ENCODE results near the gene OBSCN. TPM values are rescaled to one million over a fixed set of nuclear protein-coding genes. Genes with fewer than 3 reads are reported as not detected.
A peak's percentile ranks its signal among the peaks of the same experiment; 100 is the strongest.
"Not testable (repeated sequence)": the region's sequence is repeated elsewhere in the genome, so short reads cannot be mapped to it uniquely, and the experiment has no call there.

The OBSCN gene
- total RNA-seq, 2 experiments from 2014 or later: 14.3 to 14.9 TPM

DNA sequence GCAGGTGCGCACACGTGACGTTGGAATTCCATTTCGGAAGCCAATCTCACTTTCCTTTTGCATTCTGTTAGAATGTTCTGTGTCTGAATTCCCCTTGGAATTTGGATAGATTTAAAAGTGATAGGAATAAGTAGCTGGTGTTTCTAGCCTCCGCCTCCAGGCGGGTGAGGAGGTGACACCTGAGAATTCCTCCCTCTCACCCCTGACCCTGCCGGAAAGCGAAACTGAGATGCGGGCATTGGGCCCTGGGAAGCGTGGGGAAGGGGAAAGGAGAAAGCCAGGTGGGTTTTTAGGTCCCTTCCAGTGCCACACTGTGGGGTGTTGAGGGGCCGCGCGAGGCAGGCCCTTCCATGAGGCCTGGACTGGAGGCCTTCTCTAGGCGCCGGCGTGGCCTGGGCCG, 61.6 kb downstream of the OBSCN start:
- H3K4me3 Mint-ChIP-seq; intact Hi-C loops (cut with micrococcal nuclease); H3K36me3 Mint-ChIP-seq; H3K27ac Mint-ChIP-seq; POLR2A ChIA-PET; H3K4me1 Mint-ChIP-seq (ENCODE audit: low read depth); H3K27me3 Mint-ChIP-seq; H3K9me3 Mint-ChIP-seq; DNase-seq; CTCF ChIA-PET: not testable (repeated sequence)

DNA sequence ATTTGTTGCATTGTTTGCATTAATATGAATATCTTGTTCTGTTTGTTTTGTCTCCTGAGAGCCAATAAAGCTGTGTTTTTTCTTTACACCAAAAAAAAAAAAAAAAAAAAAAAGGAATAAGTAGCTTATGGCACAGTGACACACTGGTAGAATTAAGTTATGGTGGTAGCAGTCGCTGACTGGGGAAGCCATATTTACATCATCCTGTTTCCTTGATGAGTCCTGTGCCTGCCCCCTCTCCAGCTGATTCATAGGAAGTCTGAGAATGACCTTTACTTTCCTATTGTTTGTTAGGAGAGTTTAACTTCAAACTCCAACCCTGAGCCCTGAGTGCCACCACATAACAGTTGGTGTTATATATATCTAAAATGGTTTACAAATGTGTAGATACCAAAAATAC, 62.2 kb downstream of the OBSCN start:
- Mint-ChIP-seq H3K4me1 (ENCODE audit: low read depth) (peaks cover 9% of the 10 kb centered on the region), H3K9me3 (no peaks in the 10 kb centered on the region), H3K4me3 (no peak overlapping the region), H3K27ac (no peak overlapping the region), H3K36me3 (no peaks in the 10 kb centered on the region), H3K27me3 (no peaks in the 10 kb centered on the region)
- ChIA-PET CTCF (no interaction called here), POLR2A (no interaction called here)
- intact Hi-C loops (cut with micrococcal nuclease): no loop called here
- DNase-seq: no peak

DNA sequence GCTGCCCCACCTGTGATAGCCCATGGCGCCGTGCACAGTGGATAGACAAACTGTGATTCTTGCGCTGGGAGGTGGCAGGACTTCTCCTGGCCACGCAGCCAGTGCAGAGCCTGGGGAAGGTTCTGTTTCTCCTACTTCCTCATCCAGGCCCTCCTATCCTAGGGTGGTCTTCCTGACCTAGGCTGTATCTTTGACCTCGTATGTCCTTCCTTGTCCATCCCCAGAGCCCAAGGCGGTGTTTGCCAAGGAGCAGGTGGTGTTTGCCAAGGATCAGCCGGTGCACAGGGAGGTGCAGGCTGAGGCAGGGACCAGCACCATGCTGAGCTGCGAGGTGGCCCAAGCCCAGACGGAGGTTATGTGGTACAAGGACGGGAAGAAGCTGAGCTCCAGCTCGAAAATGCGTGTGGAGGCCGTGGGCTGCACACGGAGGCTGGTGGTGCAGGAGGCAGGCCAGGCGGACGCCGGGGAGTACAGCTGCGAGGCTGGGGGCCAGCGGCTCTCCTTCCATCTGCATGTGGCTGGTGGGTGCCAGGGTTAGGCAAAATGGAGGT, 63.9 kb downstream of the OBSCN start:
- ChIA-PET CTCF (interaction anchor here (0.6 kb wide), 1 partner anchor 86 kb away, joined by 3 read pairs; no protein-coding TSS in a partner anchor), POLR2A (no interaction called here)
- no peak overlapping the region for H3K4me3 Mint-ChIP-seq

DNA sequence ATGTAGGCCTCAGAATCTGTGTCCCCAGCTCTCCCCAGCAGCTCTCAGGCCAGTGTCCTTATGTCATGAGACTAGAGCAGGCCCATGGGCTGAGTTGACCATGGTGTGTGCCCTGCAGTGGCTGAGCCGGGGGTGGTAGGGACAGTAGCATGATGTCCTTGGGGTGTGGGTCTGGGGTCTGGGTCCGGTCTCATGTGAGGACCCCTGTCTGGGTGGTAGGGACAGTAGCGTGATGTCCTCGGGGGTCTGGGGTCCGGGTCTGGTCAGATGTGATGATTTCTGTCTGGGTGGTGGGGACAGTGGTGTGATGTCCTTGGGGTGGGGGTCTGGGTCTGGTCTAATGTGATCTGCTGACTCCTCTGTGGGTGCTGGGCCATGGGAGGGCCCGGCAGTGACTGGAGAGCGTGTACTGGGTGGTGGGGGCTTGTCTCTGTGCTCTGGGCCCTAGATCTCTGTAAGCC, 64.5 kb downstream of the OBSCN start:
- ChIA-PET POLR2A (no interaction called here), CTCF (no interaction called here)
- intact Hi-C loops (cut with micrococcal nuclease): no loop called here
- Mint-ChIP-seq H3K9me3 (no peaks in the 10 kb centered on the region), H3K4me3 (no peak overlapping the region), H3K27me3 (no peaks in the 10 kb centered on the region), H3K27ac (no peak overlapping the region), H3K36me3 (no peaks in the 10 kb centered on the region), H3K4me1 (ENCODE audit: low read depth) (peaks cover 10% of the 10 kb centered on the region)
- no peak for DNase-seq

More for the DNA sequence above, 63.9 kb downstream of the OBSCN start:
- Mint-ChIP-seq H3K4me1 (ENCODE audit: low read depth) (peaks cover 10% of the 10 kb centered on the region), H3K36me3 (no peaks in the 10 kb centered on the region), H3K27me3 (no peaks in the 10 kb centered on the region), H3K9me3 (no peaks in the 10 kb centered on the region), H3K27ac (no peak overlapping the region)
- DNase-seq: no peak
- intact Hi-C loops (cut with micrococcal nuclease): no loop called here

DNA sequence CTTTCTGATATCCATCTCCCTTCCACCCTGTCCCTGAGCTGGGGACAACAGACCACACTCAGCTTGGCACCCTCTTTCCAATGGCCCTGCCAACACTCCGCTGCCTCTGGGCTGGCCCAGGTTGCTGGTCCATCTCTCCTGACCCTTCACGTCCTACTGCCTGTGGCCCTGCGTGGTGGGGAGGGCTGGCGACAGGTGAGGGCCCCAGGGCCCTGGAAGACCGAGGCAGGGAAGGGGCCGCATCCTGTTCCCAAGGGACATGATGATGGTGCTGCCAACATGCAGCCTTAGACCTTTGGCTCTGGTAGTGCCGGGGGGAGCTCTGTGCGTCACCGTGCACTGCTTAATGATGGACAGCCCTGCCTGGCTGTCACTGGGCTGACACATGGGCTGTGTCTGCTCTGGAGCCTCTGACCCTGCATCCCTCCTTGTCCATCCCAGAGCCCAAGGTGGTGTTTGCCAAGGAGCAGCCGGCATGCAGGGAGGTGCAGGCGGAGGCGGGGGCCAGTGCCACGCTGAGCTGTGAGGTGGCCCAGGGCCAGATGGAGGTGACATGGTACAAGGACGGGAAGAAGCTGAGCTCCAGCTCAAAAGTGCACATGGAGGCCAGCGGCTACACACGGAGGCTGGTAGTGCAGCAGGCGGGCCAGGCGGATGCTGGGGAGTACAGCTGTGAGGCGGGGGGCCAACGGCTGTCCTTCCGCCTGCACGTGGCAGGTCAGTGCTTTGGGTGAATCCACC, 65.2 kb downstream of the OBSCN start:
- Mint-ChIP-seq H3K27ac (no peak overlapping the region), H3K9me3 (no peaks in the 10 kb centered on the region), H3K4me3 (no peak overlapping the region), H3K4me1 (ENCODE audit: low read depth) (peaks cover 10% of the 10 kb centered on the region), H3K36me3 (no peaks in the 10 kb centered on the region), H3K27me3 (no peaks in the 10 kb centered on the region)
- ChIA-PET CTCF (no interaction called here), POLR2A (interaction anchor here (1.0 kb wide), 1 partner anchor 184 kb away, joined by 3 read pairs; a partner anchor contains a TSS)
- no peak for DNase-seq
- intact Hi-C loops (cut with micrococcal nuclease): no loop called here

DNA sequence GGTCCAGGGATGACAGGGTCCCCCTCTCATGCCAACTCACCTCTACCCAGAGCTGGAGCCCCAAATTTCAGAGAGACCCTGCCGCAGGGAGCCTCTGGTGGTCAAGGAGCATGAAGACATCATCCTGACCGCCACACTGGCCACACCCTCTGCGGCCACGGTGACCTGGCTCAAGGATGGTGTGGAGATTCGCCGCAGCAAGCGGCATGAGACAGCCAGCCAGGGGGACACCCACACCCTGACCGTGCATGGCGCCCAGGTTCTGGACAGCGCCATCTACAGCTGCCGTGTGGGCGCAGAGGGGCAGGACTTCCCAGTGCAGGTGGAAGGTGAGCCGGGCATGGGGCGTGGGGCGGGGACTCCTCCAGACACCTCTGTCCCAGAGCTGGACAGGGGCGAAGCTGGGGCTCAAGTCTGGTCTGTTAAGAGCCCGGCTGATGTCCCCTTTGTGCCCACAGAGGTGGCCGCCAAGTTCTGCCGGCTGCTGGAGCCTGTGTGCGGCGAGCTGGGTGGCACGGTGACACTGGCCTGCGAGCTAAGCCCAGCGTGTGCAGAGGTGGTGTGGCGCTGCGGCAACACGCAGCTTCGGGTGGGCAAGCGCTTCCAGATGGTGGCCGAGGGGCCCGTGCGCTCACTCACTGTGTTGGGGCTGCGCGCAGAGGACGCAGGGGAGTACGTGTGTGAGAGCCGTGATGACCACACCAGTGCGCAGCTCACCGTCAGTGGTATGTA, 66.0 kb downstream of the OBSCN start:
- H3K36me3 Mint-ChIP-seq: no peaks in the 10 kb centered on the region
- H3K9me3 Mint-ChIP-seq: no peaks in the 10 kb centered on the region
- CTCF ChIA-PET: no interaction called here
- no peak overlapping the region for H3K4me3 Mint-ChIP-seq
- POLR2A ChIA-PET: interaction anchor here (1.0 kb wide), 1 partner anchor 183 kb away, joined by 3 read pairs; a partner anchor contains a TSS
- peaks cover 10% of the 10 kb centered on the region for H3K4me1 Mint-ChIP-seq (ENCODE audit: low read depth)
- intact Hi-C loops (cut with micrococcal nuclease): no loop called here
- H3K27ac Mint-ChIP-seq: no peak overlapping the region
- H3K27me3 Mint-ChIP-seq: no peaks in the 10 kb centered on the region
- no peak for DNase-seq

DNA sequence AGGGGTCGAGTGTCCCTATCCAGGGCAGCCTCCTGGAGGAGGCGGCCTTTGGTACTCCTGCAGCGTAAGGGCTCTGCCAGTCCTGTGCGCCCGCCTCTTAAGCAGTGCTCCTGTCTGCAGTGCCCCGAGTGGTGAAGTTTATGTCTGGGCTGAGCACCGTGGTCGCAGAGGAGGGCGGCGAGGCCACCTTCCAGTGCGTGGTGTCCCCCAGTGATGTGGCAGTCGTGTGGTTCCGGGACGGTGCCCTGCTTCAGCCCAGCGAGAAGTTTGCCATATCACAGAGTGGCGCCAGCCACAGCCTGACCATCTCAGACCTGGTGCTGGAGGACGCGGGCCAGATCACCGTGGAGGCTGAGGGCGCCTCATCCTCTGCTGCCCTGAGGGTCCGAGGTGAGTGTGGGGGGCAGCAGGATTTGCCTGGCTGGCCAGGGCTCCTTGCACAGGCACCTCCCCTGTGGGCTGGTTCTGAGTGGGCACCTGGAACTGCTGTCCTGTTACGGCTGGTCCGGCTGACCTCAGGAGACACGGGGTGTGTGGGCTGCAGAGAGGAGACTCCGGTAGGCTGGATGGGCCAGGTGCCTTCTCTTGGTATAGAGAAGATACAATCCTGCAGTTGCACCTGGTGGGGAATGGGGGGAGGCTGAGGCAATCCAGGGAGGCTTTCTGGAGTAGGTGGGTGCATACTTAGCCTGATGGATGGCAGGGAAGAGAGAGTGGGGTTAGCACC, 66.8 kb downstream of the OBSCN start:
- Mint-ChIP-seq H3K27me3 (no peaks in the 10 kb centered on the region), H3K9me3 (no peaks in the 10 kb centered on the region), H3K4me3 (peak overlapping the region; percentile 70), H3K4me1 (ENCODE audit: low read depth) (peaks cover 10% of the 10 kb centered on the region), H3K27ac (no peak overlapping the region), H3K36me3 (no peaks in the 10 kb centered on the region)
- no peak for DNase-seq
- intact Hi-C loops (cut with micrococcal nuclease): loop anchor here (5.0 kb wide), 2 partner anchors 142 to 183 kb away; a partner anchor contains a TSS
- ChIA-PET CTCF (interaction anchor here (1.3 to 2.0 kb wide), 2 partner anchors 61 to 108 kb away, joined by 5 to 6 read pairs; no protein-coding TSS in a partner anchor), POLR2A (no interaction called here)

DNA sequence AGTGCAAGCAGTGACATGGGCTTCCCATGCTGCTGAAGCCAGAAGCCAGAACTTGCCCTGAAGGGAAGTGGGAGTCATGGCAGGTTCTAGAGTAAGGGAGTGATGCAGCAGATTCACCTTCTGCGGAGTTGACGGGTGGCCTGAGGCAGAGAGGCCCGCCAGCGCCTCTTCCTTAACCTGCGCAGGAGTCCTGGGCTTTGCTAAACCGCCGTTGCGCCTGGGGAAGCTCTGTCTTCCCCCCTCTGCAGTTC, 67.3 kb downstream of the OBSCN start:
- H3K4me3 Mint-ChIP-seq: peak overlapping the region; percentile 70
- H3K27me3 Mint-ChIP-seq: no peaks in the 10 kb centered on the region
- no peak overlapping the region for H3K27ac Mint-ChIP-seq
- DNase-seq: no peak
- ChIA-PET CTCF (interaction anchor here (1.3 to 2.0 kb wide), 2 partner anchors 61 to 108 kb away, joined by 5 to 6 read pairs; no protein-coding TSS in a partner anchor), POLR2A (interaction anchor here (0.8 kb wide), 1 partner anchor 101 kb away, joined by 3 read pairs; no protein-coding TSS in a partner anchor)
- no peaks in the 10 kb centered on the region for H3K9me3 Mint-ChIP-seq
- peaks cover 10% of the 10 kb centered on the region for H3K4me1 Mint-ChIP-seq (ENCODE audit: low read depth)
- no peaks in the 10 kb centered on the region for H3K36me3 Mint-ChIP-seq
- intact Hi-C loops (cut with micrococcal nuclease): loop anchor here (5.0 kb wide), 2 partner anchors 143 to 182 kb away; a partner anchor contains a TSS

DNA sequence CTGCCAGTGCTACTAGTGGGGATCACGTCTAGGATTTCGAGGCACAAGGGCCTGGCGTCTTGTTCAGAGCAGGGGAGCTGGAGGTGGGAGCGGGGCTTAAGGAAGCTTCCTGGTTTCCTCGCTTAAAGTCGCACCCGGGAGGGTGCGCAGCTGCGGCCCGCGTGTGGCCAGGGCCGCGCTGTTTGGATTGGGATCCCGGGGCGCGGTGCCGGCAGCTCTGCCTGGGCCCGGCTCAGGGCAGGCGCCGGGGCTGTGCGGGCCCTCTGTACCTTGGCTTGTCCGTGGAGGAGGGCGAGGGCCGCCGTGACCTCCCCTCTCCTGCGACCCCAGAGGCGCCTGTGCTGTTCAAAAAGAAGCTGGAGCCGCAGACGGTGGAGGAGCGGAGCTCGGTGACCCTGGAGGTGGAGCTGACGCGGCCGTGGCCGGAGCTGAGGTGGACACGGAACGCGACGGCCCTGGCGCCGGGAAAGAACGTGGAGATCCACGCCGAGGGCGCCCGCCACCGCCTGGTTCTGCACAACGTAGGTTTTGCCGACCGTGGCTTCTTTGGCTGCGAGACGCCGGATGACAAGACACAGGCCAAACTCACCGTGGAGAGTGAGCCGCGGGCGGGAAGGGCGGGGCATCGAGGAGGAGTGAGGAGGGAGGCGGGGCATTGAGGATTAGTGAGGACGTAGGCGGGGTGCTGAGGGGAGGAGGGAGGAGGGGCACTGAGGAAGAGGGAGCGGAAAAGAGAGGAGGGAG, 67.8 kb downstream of the OBSCN start:
- ChIA-PET CTCF (interaction anchor here (1.3 to 2.0 kb wide), 2 partner anchors 62 to 109 kb away, joined by 5 to 6 read pairs; no protein-coding TSS in a partner anchor), POLR2A (interaction anchor here (0.8 kb wide), 1 partner anchor 102 kb away, joined by 3 read pairs; no protein-coding TSS in a partner anchor)
- H3K27ac Mint-ChIP-seq: no peak overlapping the region
- intact Hi-C loops (cut with micrococcal nuclease): loop anchor here (1.0 to 5.0 kb wide), 3 partner anchors 62 to 182 kb away; a partner anchor contains a TSS
- peak; percentile 94 for DNase-seq
- H3K4me3 Mint-ChIP-seq: peak overlapping the region; percentile 70
- no peaks in the 10 kb centered on the region for H3K27me3 Mint-ChIP-seq
- H3K36me3 Mint-ChIP-seq: no peaks in the 10 kb centered on the region
- H3K4me1 Mint-ChIP-seq (ENCODE audit: low read depth): peaks cover 7% of the 10 kb centered on the region
- H3K9me3 Mint-ChIP-seq: no peaks in the 10 kb centered on the region

DNA sequence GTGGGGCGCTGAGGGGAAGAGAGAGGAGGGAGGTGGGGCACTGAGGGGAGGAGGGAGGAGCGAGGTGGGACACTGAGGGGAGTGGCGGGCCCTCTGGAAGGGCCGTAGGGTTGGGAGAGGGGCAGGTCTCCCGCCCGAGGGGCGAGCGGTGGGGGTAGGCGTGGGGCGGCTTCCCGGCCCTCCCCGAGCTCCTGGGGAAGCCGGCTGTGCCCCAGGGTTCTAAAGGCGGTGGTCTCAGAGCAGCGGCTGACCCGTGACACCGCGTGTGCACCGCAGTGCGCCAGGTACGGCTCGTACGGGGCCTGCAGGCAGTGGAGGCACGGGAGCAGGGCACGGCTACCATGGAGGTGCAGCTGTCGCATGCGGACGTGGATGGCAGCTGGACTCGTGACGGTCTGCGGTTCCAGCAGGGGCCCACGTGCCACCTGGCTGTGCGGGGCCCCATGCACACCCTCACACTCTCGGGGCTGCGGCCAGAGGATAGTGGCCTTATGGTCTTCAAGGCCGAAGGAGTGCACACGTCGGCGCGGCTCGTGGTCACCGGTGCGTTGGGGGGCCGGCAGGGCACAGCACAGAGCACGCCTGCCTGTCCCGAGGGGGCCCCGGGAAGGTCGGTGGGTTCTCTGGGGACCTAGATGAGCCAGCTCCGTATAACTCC, 68.5 kb downstream of the OBSCN start:
- intact Hi-C loops (cut with micrococcal nuclease): loop anchor here (1.0 to 5.0 kb wide), 3 partner anchors 63 to 181 kb away; a partner anchor contains a TSS
- H3K9me3 Mint-ChIP-seq: no peaks in the 10 kb centered on the region
- no peaks in the 10 kb centered on the region for H3K27me3 Mint-ChIP-seq
- no peak overlapping the region for H3K27ac Mint-ChIP-seq
- POLR2A ChIA-PET: interaction anchor here (1.0 kb wide), 1 partner anchor 111 kb away, joined by 3 read pairs; the partner anchor contains the start of gene IBA57
- peak; percentile 21 for DNase-seq
- peaks cover 6% of the 10 kb centered on the region for H3K4me1 Mint-ChIP-seq (ENCODE audit: low read depth)
- no peaks in the 10 kb centered on the region for H3K36me3 Mint-ChIP-seq
- H3K4me3 Mint-ChIP-seq: peak overlapping the region; percentile 70
- CTCF ChIA-PET: interaction anchor here (1.3 to 2.0 kb wide), 2 partner anchors 63 to 110 kb away, joined by 5 to 6 read pairs; no protein-coding TSS in a partner anchor
